Measurements from ENCODE around the gene TFDP3.

- TF ChIP-seq EZH2 (IDR thresholded peaks at IDR 0.05; ENCODE audit: low read length, unreplicated experiment), result no peak
- peak; percentile 53 for TF ChIP-seq CTCF (conservative IDR thresholded peaks at IDR 0.05; ENCODE audit: low read depth, low read length)
Observed at GRCh38 chrX:133249266-133250058, 31.3 kb upstream of the TFDP3 start.
